Activated CD4-positive, alpha-beta T cell treated with anti-CD3 and anti-CD28 coated beads, Interleukin-2, amount 10 ng/mL, durations not matched to agents 24 days and 14 days (primary cell): ENCODE measurements around the gene SPAG17. TPM values are rescaled to one million over a fixed set of nuclear protein-coding genes. Genes with fewer than 3 reads are reported as not detected.

Experiments
- DNase-seq: peaks from one replicate; pipeline ENCODE4 v3.0.0; 2022
- H3K27ac Mint-ChIP-seq: one replicate; pipeline ENCODE4 v1.8.0; 2022; ENCODE audit warnings: mild to moderate bottlenecking, mixed read lengths
- H3K27me3 Mint-ChIP-seq: one replicate; pipeline ENCODE4 v1.8.0; 2022; ENCODE audit warnings: mixed read lengths
- H3K36me3 Mint-ChIP-seq: one replicate; pipeline ENCODE4 v1.8.0; 2022; ENCODE audit warnings: low read depth, mild to moderate bottlenecking, mixed read lengths
- H3K4me1 Mint-ChIP-seq: one replicate; pipeline ENCODE4 v1.8.0; 2021; ENCODE audit warnings: mixed read lengths
- H3K4me3 Mint-ChIP-seq: one replicate; pipeline ENCODE4 v1.8.0; 2022; ENCODE audit warnings: mild to moderate bottlenecking, moderate library complexity, mixed read lengths
- H3K9me3 Mint-ChIP-seq: one replicate; pipeline ENCODE4 v1.8.0; 2021; ENCODE audit warnings: mixed read lengths
- intact Hi-C: fragments of 100-400 bp; cut with micrococcal nuclease; formaldehyde crosslinking; loops from one replicate; pipeline ENCODE4 v1.15.1; 2023
- total RNA-seq: library from RNA; stranded (reverse); gene quantifications from 2 replicates; pipeline ENCODE4 v1.2.3, GENCODE V29; 2022

SPAG17 gene
- total RNA-seq: not detected in 2 replicates

GRCh38 chr1:118185084-118185832 is at the start of gene SPAG17:
TSS of gene SPAG17 (minus strand) at chr1:118185228. CDS start at chr1:118185157, 71 bp downstream.
- peaks cover 2% of the 10 kb centered on the region for H3K4me1 Mint-ChIP-seq
- no peaks in the 10 kb centered on the region for H3K36me3 Mint-ChIP-seq
- no peak within 1 kb of the TSS for H3K27ac Mint-ChIP-seq
- peaks cover 10% of the 10 kb centered on the region for H3K9me3 Mint-ChIP-seq
- peak; percentile 70 for DNase-seq
- H3K4me3 Mint-ChIP-seq: peak within 1 kb of the TSS; percentile 32
- H3K27me3 Mint-ChIP-seq: peaks cover 3% of the 10 kb centered on the region
- intact Hi-C loops: no loop called here

- Mint-ChIP-seq H3K27ac (no peak overlapping the region), H3K9me3 (no peaks in the 10 kb centered on the region), H3K4me3 (no peak overlapping the region), H3K36me3 (no peaks in the 10 kb centered on the region), H3K4me1 (no peaks in the 10 kb centered on the region), H3K27me3 (no peaks in the 10 kb centered on the region)
- intact Hi-C loops: no loop called here
- DNase-seq: no peak
Measured at GRCh38 chr1:118225471-118225870, 40.4 kb upstream of the SPAG17 start.

GRCh38 chr1:118223426-118223825 is 38.4 kb upstream of the SPAG17 start:
- no peak overlapping the region for H3K27ac Mint-ChIP-seq
- intact Hi-C loops: no loop called here
- no peaks in the 10 kb centered on the region for H3K9me3 Mint-ChIP-seq
- H3K36me3 Mint-ChIP-seq: no peaks in the 10 kb centered on the region
- H3K4me3 Mint-ChIP-seq: no peak overlapping the region
- H3K27me3 Mint-ChIP-seq: no peaks in the 10 kb centered on the region
- no peak for DNase-seq
- no peaks in the 10 kb centered on the region for H3K4me1 Mint-ChIP-seq

GRCh38 chr1:118219438-118219837 is 34.4 kb upstream of the SPAG17 start:
- H3K4me3 Mint-ChIP-seq: no peak overlapping the region
- H3K27ac Mint-ChIP-seq: no peak overlapping the region
- no peaks in the 10 kb centered on the region for H3K4me1 Mint-ChIP-seq
- H3K9me3 Mint-ChIP-seq: no peaks in the 10 kb centered on the region
- H3K27me3 Mint-ChIP-seq: no peaks in the 10 kb centered on the region
- intact Hi-C loops: no loop called here
- DNase-seq: no peak
- H3K36me3 Mint-ChIP-seq: no peaks in the 10 kb centered on the region

- Mint-ChIP-seq H3K4me1 (no peaks in the 10 kb centered on the region), H3K36me3 (no peaks in the 10 kb centered on the region), H3K9me3 (no peaks in the 10 kb centered on the region), H3K27ac (no peak overlapping the region), H3K4me3 (no peak overlapping the region), H3K27me3 (no peaks in the 10 kb centered on the region)
- intact Hi-C loops: no loop called here
- no peak for DNase-seq
Measured at GRCh38 chr1:118217141-118217838, 32.3 kb upstream of the SPAG17 start.

GRCh38 chr1:118214866-118215265 is 29.8 kb upstream of the SPAG17 start:
- H3K4me3 Mint-ChIP-seq: no peak overlapping the region
- no peak overlapping the region for H3K27ac Mint-ChIP-seq
- H3K36me3 Mint-ChIP-seq: no peaks in the 10 kb centered on the region
- no peak for DNase-seq
- no peaks in the 10 kb centered on the region for H3K9me3 Mint-ChIP-seq
- no peaks in the 10 kb centered on the region for H3K27me3 Mint-ChIP-seq
- no peaks in the 10 kb centered on the region for H3K4me1 Mint-ChIP-seq
- intact Hi-C loops: no loop called here

GRCh38 chr1:118210723-118211110 is 25.7 kb upstream of the SPAG17 start:
- Mint-ChIP-seq H3K27me3 (no peaks in the 10 kb centered on the region), H3K4me1 (no peaks in the 10 kb centered on the region), H3K27ac (no peak overlapping the region), H3K4me3 (no peak overlapping the region), H3K9me3 (no peaks in the 10 kb centered on the region), H3K36me3 (no peaks in the 10 kb centered on the region)
- intact Hi-C loops: no loop called here
- no peak for DNase-seq

- Mint-ChIP-seq H3K27me3 (no peaks in the 10 kb centered on the region), H3K36me3 (no peaks in the 10 kb centered on the region), H3K27ac (no peak overlapping the region), H3K4me3 (no peak overlapping the region), H3K4me1 (no peaks in the 10 kb centered on the region), H3K9me3 (no peaks in the 10 kb centered on the region)
- intact Hi-C loops: no loop called here
- no peak for DNase-seq
Measured at GRCh38 chr1:118210051-118210722, 25.2 kb upstream of the SPAG17 start.

GRCh38 chr1:118209648-118210047 is 24.6 kb upstream of the SPAG17 start:
- Mint-ChIP-seq H3K4me1 (no peaks in the 10 kb centered on the region), H3K36me3 (no peaks in the 10 kb centered on the region), H3K4me3 (no peak overlapping the region), H3K27me3 (no peaks in the 10 kb centered on the region), H3K27ac (no peak overlapping the region), H3K9me3 (no peaks in the 10 kb centered on the region)
- no peak for DNase-seq
- intact Hi-C loops: no loop called here

GRCh38 chr1:118206966-118207365 is 21.9 kb upstream of the SPAG17 start:
- no peaks in the 10 kb centered on the region for H3K27me3 Mint-ChIP-seq
- no peaks in the 10 kb centered on the region for H3K9me3 Mint-ChIP-seq
- no peaks in the 10 kb centered on the region for H3K36me3 Mint-ChIP-seq
- intact Hi-C loops: no loop called here
- no peak overlapping the region for H3K4me3 Mint-ChIP-seq
- H3K4me1 Mint-ChIP-seq: no peaks in the 10 kb centered on the region
- no peak for DNase-seq
- no peak overlapping the region for H3K27ac Mint-ChIP-seq

GRCh38 chr1:118204648-118205047 is 19.6 kb upstream of the SPAG17 start:
- no peaks in the 10 kb centered on the region for H3K4me1 Mint-ChIP-seq
- intact Hi-C loops: no loop called here
- no peaks in the 10 kb centered on the region for H3K36me3 Mint-ChIP-seq
- no peak overlapping the region for H3K27ac Mint-ChIP-seq
- no peak overlapping the region for H3K4me3 Mint-ChIP-seq
- DNase-seq: no peak
- no peaks in the 10 kb centered on the region for H3K27me3 Mint-ChIP-seq
- H3K9me3 Mint-ChIP-seq: no peaks in the 10 kb centered on the region

GRCh38 chr1:118204105-118204504 is 19.1 kb upstream of the SPAG17 start:
- no peaks in the 10 kb centered on the region for H3K27me3 Mint-ChIP-seq
- no peak overlapping the region for H3K27ac Mint-ChIP-seq
- H3K4me1 Mint-ChIP-seq: no peaks in the 10 kb centered on the region
- no peak overlapping the region for H3K4me3 Mint-ChIP-seq
- DNase-seq: no peak
- no peaks in the 10 kb centered on the region for H3K36me3 Mint-ChIP-seq
- H3K9me3 Mint-ChIP-seq: no peaks in the 10 kb centered on the region
- intact Hi-C loops: no loop called here

- intact Hi-C loops: no loop called here
- H3K27me3 Mint-ChIP-seq: no peaks in the 10 kb centered on the region
Measured at GRCh38 chr1:118202076-118202608, 17.1 kb upstream of the SPAG17 start.

GRCh38 chr1:118201524-118201923 is 16.5 kb upstream of the SPAG17 start:
- intact Hi-C loops: no loop called here
- Mint-ChIP-seq H3K27me3 (no peaks in the 10 kb centered on the region), H3K4me3 (no peak overlapping the region), H3K36me3 (no peaks in the 10 kb centered on the region), H3K4me1 (no peaks in the 10 kb centered on the region), H3K9me3 (no peaks in the 10 kb centered on the region), H3K27ac (no peak overlapping the region)
- DNase-seq: no peak

More at GRCh38 chr1:118202076-118202608, 17.1 kb upstream of the SPAG17 start:
- no peak for DNase-seq
- Mint-ChIP-seq H3K4me1 (no peaks in the 10 kb centered on the region), H3K4me3 (no peak overlapping the region), H3K27ac (no peak overlapping the region), H3K36me3 (no peaks in the 10 kb centered on the region), H3K9me3 (no peaks in the 10 kb centered on the region)
